Suprapubic skin (tissue), 4 donors: ENCODE measurements around the gene PARD3B. TPM values are rescaled to one million over a fixed set of nuclear protein-coding genes. Genes with fewer than 3 reads are reported as not detected.

Experiments used
- DNase-seq, 2 donors: peaks; one replicate each; pipeline ENCODE4 v3.0.0-alpha.2; 2019; ENCODE audit warnings: low spot score in 2 of 2
- H3K27ac ChIP-seq: fragments of 200-600 bp; sonication (generic); one replicate; pipeline ENCODE4 v1.5.1; 2019
- H3K27me3 ChIP-seq: fragments of 200-600 bp; sonication (generic); one replicate; pipeline ENCODE4 v1.5.1; 2019
- H3K36me3 ChIP-seq: fragments of 200-600 bp; sonication (generic); one replicate; pipeline ENCODE4 v1.5.1; 2019
- H3K4me1 ChIP-seq: fragments of 200-600 bp; sonication (generic); one replicate; pipeline ENCODE4 v1.5.1; 2019
- H3K4me3 ChIP-seq: fragments of 200-600 bp; sonication (generic); one replicate; pipeline ENCODE4 v1.5.1; 2019; ENCODE audit warnings: mild to moderate bottlenecking
- H3K9me3 ChIP-seq: fragments of 200-600 bp; sonication (generic); one replicate; pipeline ENCODE4 v1.5.1; 2019
- EP300 ChIP-seq: sonication (generic); formaldehyde crosslinking; IDR thresholded peaks from one replicate; pipeline ENCODE4 v1.6.1; 2017; ENCODE audit warnings: antibody characterized with exemption
- POLR2A ChIP-seq, 2 donors: fragments of 450-650 bp; IDR thresholded peaks; one replicate each; pipeline ENCODE4 v1.6.1; 2017; ENCODE audit warnings: antibody characterized with exemption in 2 of 2, mild to moderate bottlenecking in 2 of 2, moderate library complexity in 2 of 2
- POLR2AphosphoS5 ChIP-seq, 3 donors: sonication (generic); formaldehyde crosslinking; IDR thresholded peaks; one replicate each; pipeline ENCODE4 v1.6.1; 2017; ENCODE audit warnings: antibody characterized with exemption in 3 of 3
- WGBS: methylation state at CpG from one replicate; pipeline ENCODE4 v1.1.5; 2018; 5-methylcytosine and 5-hydroxymethylcytosine counted together
- total RNA-seq, 4 donors: library from RNA; depleted of rRNA; stranded (reverse); fragments of >200 nt; gene quantifications; one replicate each; pipeline ENCODE4 v1.1.0, GENCODE V29; 2016
- TF ChIP-seq, protein P1 (sequence below), 2 donors: fragments of 200-600 bp in 1 of 2; fragments of 450-650 bp in 1 of 2; sonication (generic) in 1 of 2; IDR thresholded peaks; one replicate each; pipeline ENCODE4 v1.5.1; 2016 to 2019; ENCODE audit warnings: antibody characterized with exemption in 2 of 2, mild to moderate bottlenecking in 1 of 2, moderate library complexity in 1 of 2

Gene PARD3B
- total RNA-seq, 4 donors from 2014 or later, result 12.5 to 18.9 (median 15.5) TPM

DNA sequence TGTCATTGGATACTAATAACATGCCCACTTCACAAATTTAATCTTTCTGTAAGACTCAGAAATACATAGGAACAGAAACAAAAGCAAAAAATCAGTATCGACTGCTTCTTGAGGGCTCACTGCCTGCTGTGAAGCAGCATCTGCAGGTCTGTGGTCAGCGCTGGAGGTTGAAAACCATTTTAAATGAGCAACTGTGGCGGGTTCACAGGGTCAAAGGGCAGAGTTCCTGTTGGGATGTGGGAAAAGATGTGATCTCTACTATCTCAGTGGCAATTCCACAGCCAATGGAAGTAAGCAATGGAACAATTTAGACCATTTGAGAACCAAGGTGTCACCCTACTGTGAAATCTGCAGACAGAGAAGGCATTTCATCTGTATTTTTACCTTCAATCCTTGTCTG lies 468.3 kb downstream of the PARD3B start:
- H3K9me3 ChIP-seq, result no peaks in the 10 kb centered on the region
- no peaks in the 10 kb centered on the region for H3K27me3 ChIP-seq
- no peak overlapping the region for H3K27ac ChIP-seq
- 98% methylated on average over 3 of the region's 3 CpGs for WGBS
- H3K4me1 ChIP-seq, result no peaks in the 10 kb centered on the region
- H3K36me3 ChIP-seq, result no peaks in the 10 kb centered on the region
- H3K4me3 ChIP-seq, result no peak overlapping the region
- no peak for DNase-seq
- TF ChIP-seq EP300 (no peak), POLR2AphosphoS5 (IDR thresholded peaks at IDR 0.05) (no peak), POLR2A (IDR thresholded peaks at IDR 0.05) (no peak)
- TF ChIP-seq, protein P1, sequence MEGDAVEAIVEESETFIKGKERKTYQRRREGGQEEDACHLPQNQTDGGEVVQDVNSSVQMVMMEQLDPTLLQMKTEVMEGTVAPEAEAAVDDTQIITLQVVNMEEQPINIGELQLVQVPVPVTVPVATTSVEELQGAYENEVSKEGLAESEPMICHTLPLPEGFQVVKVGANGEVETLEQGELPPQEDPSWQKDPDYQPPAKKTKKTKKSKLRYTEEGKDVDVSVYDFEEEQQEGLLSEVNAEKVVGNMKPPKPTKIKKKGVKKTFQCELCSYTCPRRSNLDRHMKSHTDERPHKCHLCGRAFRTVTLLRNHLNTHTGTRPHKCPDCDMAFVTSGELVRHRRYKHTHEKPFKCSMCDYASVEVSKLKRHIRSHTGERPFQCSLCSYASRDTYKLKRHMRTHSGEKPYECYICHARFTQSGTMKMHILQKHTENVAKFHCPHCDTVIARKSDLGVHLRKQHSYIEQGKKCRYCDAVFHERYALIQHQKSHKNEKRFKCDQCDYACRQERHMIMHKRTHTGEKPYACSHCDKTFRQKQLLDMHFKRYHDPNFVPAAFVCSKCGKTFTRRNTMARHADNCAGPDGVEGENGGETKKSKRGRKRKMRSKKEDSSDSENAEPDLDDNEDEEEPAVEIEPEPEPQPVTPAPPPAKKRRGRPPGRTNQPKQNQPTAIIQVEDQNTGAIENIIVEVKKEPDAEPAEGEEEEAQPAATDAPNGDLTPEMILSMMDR (IDR thresholded peaks at IDR 0.05), result no peak

DNA sequence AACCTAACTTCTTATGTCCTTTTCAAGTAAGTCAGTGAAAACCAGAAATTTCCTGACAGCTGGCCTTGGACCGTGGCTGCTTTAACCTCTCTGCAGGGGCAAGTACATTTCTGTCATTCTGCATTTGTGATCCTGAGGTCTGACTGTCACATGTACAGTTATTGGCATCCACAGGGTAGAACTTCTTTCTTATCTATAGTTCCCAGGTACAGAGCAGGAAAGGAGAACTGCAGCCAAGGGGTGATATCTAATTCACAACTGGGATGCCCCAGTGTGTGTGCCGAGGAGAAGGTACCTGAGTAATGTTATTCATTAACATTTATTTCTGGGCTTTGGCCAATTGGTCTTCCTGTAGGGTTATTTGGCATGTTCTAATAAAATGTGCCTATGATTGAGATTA lies 468.9 kb downstream of the PARD3B start:
- TF ChIP-seq EP300 (no peak), POLR2A (IDR thresholded peaks at IDR 0.05) (no peak)
- TF ChIP-seq, protein P1 (IDR thresholded peaks at IDR 0.05), result no peak
- Histone ChIP-seq H3K36me3 (no peaks in the 10 kb centered on the region), H3K27ac (no peak overlapping the region), H3K27me3 (no peaks in the 10 kb centered on the region), H3K4me3 (no peak overlapping the region), H3K9me3 (no peaks in the 10 kb centered on the region), H3K4me1 (no peaks in the 10 kb centered on the region)
- no peak for DNase-seq
- WGBS, result 83% methylated on average over 2 of the region's 2 CpGs

DNA sequence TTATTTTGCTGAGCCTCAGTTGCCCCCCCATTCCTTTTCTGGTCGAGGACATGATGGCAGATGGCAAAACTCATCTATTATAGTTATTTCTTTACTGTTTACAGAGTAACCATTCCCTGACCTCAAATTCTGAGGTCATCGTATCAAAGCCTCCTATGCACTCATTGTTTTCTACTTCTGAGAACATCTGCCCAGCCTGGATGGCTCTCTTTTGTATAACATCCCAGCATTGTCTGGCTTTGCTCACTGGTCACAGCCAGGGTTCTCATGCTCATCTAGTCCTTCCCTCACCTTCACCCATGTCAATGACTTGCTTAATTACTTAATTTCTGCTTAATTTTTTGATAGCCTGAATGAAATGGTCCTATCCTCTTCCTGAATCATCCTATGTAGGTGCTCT lies 472.1 kb downstream of the PARD3B start:
- H3K4me3 ChIP-seq, result no peak overlapping the region
- no peaks in the 10 kb centered on the region for H3K4me1 ChIP-seq
- TF ChIP-seq, protein P1 (IDR thresholded peaks at IDR 0.05), result no peak
- no peak for TF ChIP-seq POLR2A (IDR thresholded peaks at IDR 0.05)
- no peak for TF ChIP-seq EP300
- no peak for TF ChIP-seq POLR2AphosphoS5 (IDR thresholded peaks at IDR 0.05)
- WGBS, result 82% methylated on average over 2 of the region's 2 CpGs
- no peaks in the 10 kb centered on the region for H3K9me3 ChIP-seq
- H3K27ac ChIP-seq, result no peak overlapping the region
- DNase-seq, result no peak
- H3K27me3 ChIP-seq, result no peaks in the 10 kb centered on the region
- H3K36me3 ChIP-seq, result no peaks in the 10 kb centered on the region

DNA sequence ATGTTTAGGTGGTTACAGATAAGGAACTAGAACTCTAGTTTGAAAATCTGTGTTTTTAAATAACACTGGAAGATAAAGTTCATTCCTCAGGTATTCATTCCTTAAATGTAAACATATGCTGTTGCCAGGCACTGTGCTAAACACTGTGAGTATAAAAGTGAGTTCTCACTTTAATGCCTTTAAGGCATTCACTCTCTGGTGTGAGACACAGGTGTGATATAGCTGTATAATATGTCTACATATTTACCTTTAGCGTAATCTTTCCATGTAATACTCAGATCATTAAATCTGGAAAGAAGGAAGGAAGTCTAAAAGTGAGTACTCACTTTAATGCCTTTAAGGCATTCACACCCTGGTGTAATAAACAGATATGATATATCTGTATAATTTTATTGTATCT lies 472.6 kb downstream of the PARD3B start:
- WGBS, result 89% methylated on average over 1 of the region's 1 CpG
- no peak overlapping the region for H3K27ac ChIP-seq
- H3K9me3 ChIP-seq, result no peaks in the 10 kb centered on the region
- H3K4me3 ChIP-seq, result no peak overlapping the region
- H3K4me1 ChIP-seq, result no peaks in the 10 kb centered on the region
- TF ChIP-seq EP300 (no peak), POLR2AphosphoS5 (IDR thresholded peaks at IDR 0.05) (no peak), POLR2A (IDR thresholded peaks at IDR 0.05) (no peak)
- TF ChIP-seq, protein P1 (IDR thresholded peaks at IDR 0.05), result no peak
- H3K27me3 ChIP-seq, result no peaks in the 10 kb centered on the region
- no peaks in the 10 kb centered on the region for H3K36me3 ChIP-seq
- no peak for DNase-seq

DNA sequence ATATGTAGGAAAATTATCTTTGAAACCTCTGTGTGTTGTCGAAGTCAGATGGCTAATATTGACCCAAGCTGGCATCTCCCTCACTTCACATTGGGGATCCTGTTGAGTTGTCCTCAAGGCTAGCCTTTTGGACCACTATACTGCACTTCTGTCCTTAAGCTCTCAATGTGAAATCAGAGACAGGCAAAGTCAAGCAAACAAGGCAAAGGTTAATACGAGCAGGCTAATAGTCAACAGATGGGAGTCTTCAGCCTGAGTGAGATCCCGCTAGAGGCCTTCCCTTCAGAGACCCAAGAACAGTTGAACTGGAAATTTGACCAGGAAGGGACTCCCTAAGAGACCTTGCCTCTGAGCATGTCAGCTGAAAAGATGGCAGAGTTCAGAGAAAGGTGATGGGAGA lies 475.4 kb downstream of the PARD3B start:
- Histone ChIP-seq H3K36me3 (no peaks in the 10 kb centered on the region), H3K4me3 (no peak overlapping the region), H3K27me3 (no peaks in the 10 kb centered on the region), H3K9me3 (no peaks in the 10 kb centered on the region), H3K27ac (no peak overlapping the region), H3K4me1 (peaks cover 8% of the 10 kb centered on the region)
- WGBS, result 90% methylated on average over 3 of the region's 3 CpGs
- TF ChIP-seq, protein P1 (IDR thresholded peaks at IDR 0.05), result no peak
- TF ChIP-seq EP300 (no peak), POLR2AphosphoS5 (IDR thresholded peaks at IDR 0.05) (no peak), POLR2A (IDR thresholded peaks at IDR 0.05) (no peak)
- DNase-seq, result no peak
